VCaP (cell line): Measurements from ENCODE around the gene ADAM29.

Source experiments
- H3K27ac ChIP-seq: fragments of 450-650 bp; 2 replicates; pipeline ENCODE4 v1.5.1; 2017
- CTCF ChIP-seq: fragments of 450-650 bp; conservative IDR thresholded peaks from 2 replicates; pipeline ENCODE4 v1.5.1; 2017; ENCODE audit warnings: mild to moderate bottlenecking, moderate library complexity

The ADAM29 gene

DNA sequence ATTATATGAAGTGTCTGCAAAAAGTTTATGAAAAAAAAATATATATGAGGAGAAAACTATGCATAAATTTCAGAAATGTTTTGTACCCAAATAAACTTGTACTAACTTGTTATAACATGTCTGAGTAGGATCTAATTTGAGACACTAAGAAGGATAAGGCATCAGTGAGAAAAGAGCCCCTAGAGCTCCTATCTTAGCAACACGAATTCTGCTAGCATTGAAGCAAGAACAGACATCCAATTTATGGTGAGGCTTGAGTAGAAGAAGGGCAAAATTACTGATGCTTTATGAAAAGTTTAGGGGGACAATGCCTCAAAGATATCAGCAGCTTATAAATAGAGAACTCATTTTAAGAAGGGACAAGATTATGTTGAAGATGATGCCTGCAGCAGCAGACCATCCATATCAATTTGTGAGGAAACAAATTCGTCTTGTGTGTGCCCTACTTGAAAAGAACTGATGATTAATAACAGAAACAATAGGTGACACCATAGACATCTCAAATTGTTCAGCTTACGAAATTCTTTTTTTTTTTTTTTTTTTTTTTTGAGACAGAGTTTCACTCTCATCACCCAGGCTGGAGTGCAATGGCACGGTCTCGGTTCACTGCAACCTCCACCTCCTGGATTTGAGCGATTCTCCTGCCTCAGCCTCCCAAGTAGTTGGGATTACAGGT lies 35.7 kb upstream of the ADAM29 start:
- H3K27ac ChIP-seq, result no peak overlapping the region
- no peak for TF ChIP-seq CTCF

- TF ChIP-seq CTCF, result no peak
Measured at GRCh38 chr4:174907508-174907907, 10.7 kb upstream of the ADAM29 start.

GRCh38 chr4:174910271-174910670 lies 7.9 kb upstream of the ADAM29 start:
- H3K27ac ChIP-seq, result no peak overlapping the region
- TF ChIP-seq CTCF, result no peak

More at GRCh38 chr4:174907508-174907907, 10.7 kb upstream of the ADAM29 start:
- H3K27ac ChIP-seq, result no peak overlapping the region

- no peak for TF ChIP-seq CTCF
- H3K27ac ChIP-seq, result no peak overlapping the region
Measured at GRCh38 chr4:174912919-174913543, 5.1 kb upstream of the ADAM29 start.

GRCh38 chr4:174919886-174920423 lies 1.8 kb downstream of the ADAM29 start:
- H3K27ac ChIP-seq, result no peak overlapping the region
- TF ChIP-seq CTCF, result no peak

DNA sequence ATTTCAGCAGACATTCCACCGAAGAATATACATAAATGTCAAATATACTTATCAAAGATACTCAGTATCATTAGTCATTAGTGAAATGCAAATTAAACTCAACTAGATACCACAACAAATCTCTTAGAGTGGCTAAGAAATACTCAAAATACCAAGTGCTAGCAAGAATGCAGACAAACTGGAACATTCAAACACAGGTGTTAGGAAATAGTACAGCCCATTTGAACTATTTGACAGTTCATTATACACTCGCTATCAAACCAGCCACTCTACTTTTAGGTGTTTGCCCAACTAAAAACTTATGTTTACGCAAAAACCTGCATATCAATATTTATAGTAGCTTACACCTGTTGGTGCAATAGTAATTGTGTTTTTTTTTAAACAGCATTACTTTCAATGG lies 8.8 kb downstream of the ADAM29 start:
- TF ChIP-seq CTCF, result no peak
- no peak overlapping the region for H3K27ac ChIP-seq

- H3K27ac ChIP-seq, result no peak overlapping the region
- TF ChIP-seq CTCF, result no peak
Measured at GRCh38 chr4:174928174-174928573, 10.0 kb downstream of the ADAM29 start.
